Measurements from ENCODE around the gene LTF.
A peak's percentile ranks its signal among the peaks of the same experiment; 100 is the strongest.
"Not testable (repeated sequence)": the region's sequence is repeated elsewhere in the genome, so short reads cannot be mapped to it uniquely, and the experiment has no call there.

LTF gene

GRCh38 chr3:46464326-46465195, at the start of gene LTF:
TSS of gene LTF (minus strand) at chr3:46464905. CDS start at chr3:46464867, 38 bp downstream.
- no peak for DNase-seq

- DNase-seq = no peak
Observed at GRCh38 chr3:46512191-46512749, 47.6 kb upstream of the LTF start.

- DNase-seq = no peak
Observed at GRCh38 chr3:46509661-46510187, 45.0 kb upstream of the LTF start.

- no peak for DNase-seq
Observed at GRCh38 chr3:46508850-46509591, 44.3 kb upstream of the LTF start.

- no peak for DNase-seq
Observed at GRCh38 chr3:46506526-46506925, 41.8 kb upstream of the LTF start.

- no peak for DNase-seq
Observed at GRCh38 chr3:46505953-46506352, 41.2 kb upstream of the LTF start.

GRCh38 chr3:46504789-46505188, 40.1 kb upstream of the LTF start:
- no peak for DNase-seq

- no peak for DNase-seq
Observed at GRCh38 chr3:46503200-46503874, 38.6 kb upstream of the LTF start.

GRCh38 chr3:46501702-46502101, 37.0 kb upstream of the LTF start:
- no peak for DNase-seq

GRCh38 chr3:46500656-46501635, 36.2 kb upstream of the LTF start:
- DNase-seq = no peak

GRCh38 chr3:46498916-46499519, 34.3 kb upstream of the LTF start:
- no peak for DNase-seq

GRCh38 chr3:46497556-46498265, 33.0 kb upstream of the LTF start, which contains the start of gene RTP3:
TSS of gene RTP3 (plus strand) at chr3:46497976. CDS start at chr3:46498063, 87 bp downstream.
- no peak for DNase-seq

- DNase-seq = no peak
Observed at GRCh38 chr3:46496746-46497555, 32.2 kb upstream of the LTF start.

- peak; percentile 56 for DNase-seq
Observed at GRCh38 chr3:46495901-46496456, 31.3 kb upstream of the LTF start.

GRCh38 chr3:46494491-46494890, 29.8 kb upstream of the LTF start:
- not testable (repeated sequence) for DNase-seq

- DNase-seq = no peak
Observed at GRCh38 chr3:46492890-46493547, 28.3 kb upstream of the LTF start.

GRCh38 chr3:46491089-46492070, 26.7 kb upstream of the LTF start:
- DNase-seq = no peak
